ENCODE data around the gene IP6K2. TPM values are rescaled to one million over a fixed set of nuclear protein-coding genes. Genes with fewer than 3 reads are reported as not detected.

IP6K2 gene
- total RNA-seq, 1 donor from 2014 or later, result 58.4 TPM

- peak overlapping the region; percentile 70 for H3K4me3 Mint-ChIP-seq
- H3K36me3 Mint-ChIP-seq (ENCODE audit: low read depth), result peaks cover 6% of the 10 kb centered on the region
Observed at GRCh38 chr3:48661501-48662144, 55.4 kb downstream of the IP6K2 start.

DNA sequence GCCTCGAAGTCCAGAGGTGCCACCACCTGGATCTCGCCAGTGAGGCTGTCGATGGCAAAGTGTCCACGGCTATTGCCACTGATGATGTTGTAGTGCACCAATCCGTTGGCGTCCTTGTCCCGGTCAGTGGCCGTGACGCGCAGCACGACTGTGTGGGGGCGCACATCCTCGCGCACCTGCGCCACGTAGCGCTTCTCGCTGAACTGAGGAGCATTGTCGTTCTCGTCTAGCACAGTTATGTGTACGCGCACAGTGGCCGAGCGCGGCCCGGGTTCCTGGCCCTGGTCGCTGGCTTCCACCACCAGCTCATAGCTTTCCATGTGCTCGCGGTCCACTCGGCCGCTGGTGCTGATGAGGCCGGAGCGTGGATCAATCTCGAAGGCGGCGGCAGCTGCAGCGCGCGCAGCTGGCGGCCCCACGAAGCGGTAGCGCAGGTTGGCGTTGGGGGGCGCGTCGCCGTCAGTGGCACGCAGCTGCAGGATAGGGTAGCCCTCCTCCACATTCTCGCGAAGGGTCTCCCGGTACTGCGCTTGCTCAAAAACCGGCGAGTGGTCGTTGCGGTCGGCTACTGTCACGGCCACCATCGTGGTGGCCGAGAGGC, 56.1 kb downstream of the IP6K2 start:
- peaks cover 6% of the 10 kb centered on the region for H3K36me3 Mint-ChIP-seq (ENCODE audit: low read depth)
- no peak for DNase-seq
- no peak overlapping the region for H3K27ac Mint-ChIP-seq
- peaks cover 19% of the 10 kb centered on the region for H3K4me1 Mint-ChIP-seq
- no peaks in the 10 kb centered on the region for H3K9me3 Mint-ChIP-seq
- no peak overlapping the region for H3K4me3 Mint-ChIP-seq
- intact Hi-C loops (cut with micrococcal nuclease), result no loop called here
- H3K27me3 Mint-ChIP-seq, result peaks cover 9% of the 10 kb centered on the region

More at GRCh38 chr3:48661501-48662144, 55.4 kb downstream of the IP6K2 start:
- DNase-seq, result peak; percentile 96
- Mint-ChIP-seq H3K27ac (peak overlapping the region; percentile 20), H3K9me3 (no peaks in the 10 kb centered on the region), H3K4me1 (peaks cover 18% of the 10 kb centered on the region), H3K27me3 (peaks cover 9% of the 10 kb centered on the region)
- intact Hi-C loops (cut with micrococcal nuclease), result loop anchor here (2.0 kb wide), 1 partner anchor 55 kb away; the partner anchor contains the start of gene IP6K2

- intact Hi-C loops (cut with micrococcal nuclease), result loop anchor here (1.0 kb wide), 3 partner anchors 22 to 48 kb away; partner anchors contain the start of genes SLC26A6 and UQCRC1
- peak overlapping the region; percentile 90 for H3K27ac Mint-ChIP-seq
Observed at GRCh38 chr3:48656841-48657281, 60.2 kb downstream of the IP6K2 start.

GRCh38 chr3:48656061-48656840, 60.8 kb downstream of the IP6K2 start:
- H3K4me3 Mint-ChIP-seq, result peak overlapping the region; percentile 85
- no peaks in the 10 kb centered on the region for H3K9me3 Mint-ChIP-seq
- peaks cover 22% of the 10 kb centered on the region for H3K4me1 Mint-ChIP-seq
- H3K36me3 Mint-ChIP-seq (ENCODE audit: low read depth), result peaks cover 6% of the 10 kb centered on the region
- H3K27ac Mint-ChIP-seq, result peak overlapping the region; percentile 92
- H3K27me3 Mint-ChIP-seq, result peaks cover 2% of the 10 kb centered on the region
- peak; percentile 95 for DNase-seq
- intact Hi-C loops (cut with micrococcal nuclease), result loop anchor here (1.0 kb wide), 3 partner anchors 21 to 47 kb away; partner anchors contain the start of genes SLC26A6 and UQCRC1

More at GRCh38 chr3:48656841-48657281, 60.2 kb downstream of the IP6K2 start:
- peaks cover 2% of the 10 kb centered on the region for H3K27me3 Mint-ChIP-seq
- no peaks in the 10 kb centered on the region for H3K9me3 Mint-ChIP-seq
- H3K36me3 Mint-ChIP-seq (ENCODE audit: low read depth), result peaks cover 6% of the 10 kb centered on the region
- peaks cover 23% of the 10 kb centered on the region for H3K4me1 Mint-ChIP-seq
- H3K4me3 Mint-ChIP-seq, result peak overlapping the region; percentile 85
- DNase-seq, result peak; percentile 77

DNA sequence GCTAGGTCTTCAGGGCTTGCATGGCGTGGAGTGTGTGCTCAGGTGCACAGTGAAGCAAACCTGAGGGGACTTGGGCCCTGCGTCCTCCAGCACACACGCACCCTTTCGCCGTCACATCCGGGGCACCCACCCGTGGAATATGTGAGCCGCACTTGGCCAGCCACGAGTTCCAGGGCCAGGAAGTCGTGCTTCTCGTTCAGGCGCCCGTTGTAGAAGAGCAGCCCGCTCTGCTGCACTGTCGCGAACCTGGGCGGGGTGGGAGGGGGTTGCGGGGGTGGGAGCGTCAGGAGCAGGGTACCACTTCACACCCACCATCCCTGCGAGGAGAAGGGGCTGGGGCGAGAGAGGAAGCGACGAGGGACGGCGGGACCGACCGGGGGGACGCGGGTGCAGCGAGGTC, 61.4 kb downstream of the IP6K2 start:
- H3K4me1 Mint-ChIP-seq, result peaks cover 22% of the 10 kb centered on the region
- peak overlapping the region; percentile 85 for H3K4me3 Mint-ChIP-seq
- peak overlapping the region; percentile 92 for H3K27ac Mint-ChIP-seq
- peaks cover 2% of the 10 kb centered on the region for H3K27me3 Mint-ChIP-seq
- intact Hi-C loops (cut with micrococcal nuclease), result loop anchor here (1.0 kb wide), 3 partner anchors 20 to 46 kb away; partner anchors contain the start of genes SLC26A6 and UQCRC1
- DNase-seq, result peak; percentile 86
- H3K9me3 Mint-ChIP-seq, result no peaks in the 10 kb centered on the region
- peaks cover 8% of the 10 kb centered on the region for H3K36me3 Mint-ChIP-seq (ENCODE audit: low read depth)

DNA sequence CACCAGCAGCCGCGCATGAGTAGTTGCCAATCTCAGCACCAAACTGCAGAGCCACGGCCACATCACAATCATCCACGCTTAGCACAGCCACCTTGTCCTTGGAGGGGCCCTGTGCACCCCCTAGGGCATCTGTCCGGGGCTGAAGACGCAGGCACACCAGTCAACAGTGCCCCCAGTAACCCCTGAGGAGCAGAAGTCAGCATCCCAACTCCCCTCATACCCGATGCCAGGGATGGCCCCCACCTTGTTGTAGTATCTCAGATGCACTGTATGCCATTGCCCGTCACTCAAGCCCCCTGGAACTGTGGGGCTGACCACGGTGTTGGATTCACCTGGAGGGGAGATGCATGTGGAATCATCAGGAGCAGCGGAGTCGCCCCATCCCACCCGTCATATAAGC, 62.0 kb downstream of the IP6K2 start:
- no peak for DNase-seq
- Mint-ChIP-seq H3K27ac (peak overlapping the region; percentile 92), H3K9me3 (no peaks in the 10 kb centered on the region), H3K4me1 (peaks cover 22% of the 10 kb centered on the region), H3K36me3 (ENCODE audit: low read depth) (peaks cover 8% of the 10 kb centered on the region), H3K4me3 (peak overlapping the region; percentile 85), H3K27me3 (no peaks in the 10 kb centered on the region)
- intact Hi-C loops (cut with micrococcal nuclease), result no loop called here

DNA sequence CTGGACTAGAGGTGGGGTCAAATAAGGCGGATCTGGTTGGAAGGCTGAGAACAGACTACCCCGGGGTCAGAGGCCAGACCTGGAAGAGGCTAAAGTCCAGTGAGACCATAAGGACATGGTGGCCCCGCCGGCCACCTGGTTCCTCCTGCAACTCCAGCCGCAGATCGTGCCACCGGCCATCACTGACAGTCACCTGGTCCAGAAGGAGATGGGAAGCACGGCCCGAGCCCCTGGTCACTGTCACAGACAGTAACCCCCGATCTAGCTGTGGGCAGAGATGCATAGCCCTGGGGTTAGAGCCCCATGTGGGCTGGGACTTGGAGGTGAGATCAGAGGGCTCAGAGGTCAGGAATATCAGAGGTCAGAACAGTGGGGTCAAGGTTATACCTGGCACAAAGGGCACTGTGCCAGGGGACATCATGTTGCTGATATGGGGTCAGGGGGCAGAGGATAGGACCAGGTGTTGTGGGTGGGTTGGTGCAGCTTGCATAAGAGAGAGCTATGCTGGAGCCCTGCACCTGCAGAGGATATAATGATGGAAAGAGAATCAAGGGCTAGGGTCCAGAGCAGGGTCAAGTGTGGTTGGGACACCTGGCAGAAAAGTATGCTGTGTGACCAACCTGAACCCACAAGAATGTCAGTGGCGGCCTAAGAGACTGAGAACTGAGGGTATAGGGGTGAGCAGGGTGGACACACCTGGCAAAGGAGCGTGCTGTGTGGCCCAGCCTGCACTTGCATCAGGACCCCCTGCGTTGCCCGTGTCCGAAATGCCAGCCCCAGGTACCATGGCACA, 63.9 kb downstream of the IP6K2 start:
- no peak for DNase-seq
- peaks cover 22% of the 10 kb centered on the region for H3K4me1 Mint-ChIP-seq
- H3K27ac Mint-ChIP-seq, result peak overlapping the region; percentile 2
- intact Hi-C loops (cut with micrococcal nuclease), result no loop called here
- H3K36me3 Mint-ChIP-seq (ENCODE audit: low read depth), result peaks cover 11% of the 10 kb centered on the region
- no peaks in the 10 kb centered on the region for H3K27me3 Mint-ChIP-seq
- H3K9me3 Mint-ChIP-seq, result no peaks in the 10 kb centered on the region
- no peak overlapping the region for H3K4me3 Mint-ChIP-seq

DNA sequence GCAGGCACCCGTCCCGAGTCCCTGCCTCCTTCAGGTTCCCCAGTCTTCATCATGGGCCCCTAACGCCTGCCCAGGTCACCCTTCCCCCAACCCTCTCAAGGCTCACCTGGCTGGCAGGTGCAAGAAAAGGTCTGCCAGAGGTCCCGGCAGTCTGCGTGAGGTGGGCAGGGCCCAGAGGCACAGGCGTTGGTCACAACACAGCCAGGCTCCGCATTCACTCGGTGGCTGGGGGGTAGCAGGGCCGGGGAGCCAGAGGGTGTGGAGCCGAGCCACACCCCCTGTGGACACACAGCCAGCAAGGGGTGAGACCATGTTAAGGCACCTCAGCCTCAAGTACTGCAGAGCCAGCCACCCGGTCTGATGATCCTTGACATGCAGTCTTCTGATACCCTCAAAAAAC, 65.2 kb downstream of the IP6K2 start:
- Mint-ChIP-seq H3K9me3 (no peaks in the 10 kb centered on the region), H3K4me3 (no peak overlapping the region), H3K27me3 (no peaks in the 10 kb centered on the region), H3K27ac (no peak overlapping the region), H3K4me1 (peaks cover 16% of the 10 kb centered on the region), H3K36me3 (ENCODE audit: low read depth) (peaks cover 12% of the 10 kb centered on the region)
- no peak for DNase-seq
- intact Hi-C loops (cut with micrococcal nuclease), result no loop called here

- intact Hi-C loops (cut with micrococcal nuclease), result no loop called here
- DNase-seq, result no peak
- Mint-ChIP-seq H3K27ac (no peak overlapping the region), H3K27me3 (no peaks in the 10 kb centered on the region), H3K9me3 (no peaks in the 10 kb centered on the region), H3K36me3 (ENCODE audit: low read depth) (peaks cover 14% of the 10 kb centered on the region), H3K4me1 (peaks cover 16% of the 10 kb centered on the region), H3K4me3 (no peak overlapping the region)
Observed at GRCh38 chr3:48650723-48651122, 66.3 kb downstream of the IP6K2 start.

DNA sequence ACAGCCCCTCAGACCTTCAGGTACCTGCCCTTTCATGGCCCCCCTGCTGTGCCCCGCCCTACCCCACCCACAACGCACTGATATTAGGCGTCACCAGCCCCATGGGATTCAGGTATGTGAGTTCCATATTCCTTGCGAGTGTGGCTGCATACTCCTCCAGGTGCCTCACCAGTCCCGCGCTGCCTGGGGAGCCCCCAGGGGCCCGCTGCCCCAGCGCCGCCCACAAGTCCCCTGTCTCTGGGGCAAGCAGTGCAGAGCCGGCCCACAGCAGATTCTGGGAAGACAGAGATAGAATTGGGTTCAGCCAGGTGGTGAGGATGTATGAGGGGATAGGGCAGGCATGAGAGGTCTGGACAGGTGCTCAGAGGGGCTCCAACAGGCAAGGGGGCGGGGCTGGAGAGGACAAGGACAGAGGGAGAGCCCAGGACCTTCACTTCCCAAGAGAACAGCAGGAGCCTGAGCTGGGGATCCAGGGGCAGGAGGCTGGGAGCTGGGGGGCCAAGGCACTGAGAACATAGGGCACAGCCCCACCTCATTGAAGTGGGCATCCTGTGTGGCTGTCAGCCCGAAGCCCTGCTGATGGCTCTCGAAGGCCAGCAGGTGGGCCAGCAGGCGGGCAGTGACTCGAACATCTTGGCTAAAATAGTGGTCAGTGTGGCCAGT, 68.7 kb downstream of the IP6K2 start:
- H3K9me3 Mint-ChIP-seq, result no peaks in the 10 kb centered on the region
- no peak for DNase-seq
- no peak overlapping the region for H3K27ac Mint-ChIP-seq
- H3K4me1 Mint-ChIP-seq, result peaks cover 2% of the 10 kb centered on the region
- H3K27me3 Mint-ChIP-seq, result no peaks in the 10 kb centered on the region
- no peak overlapping the region for H3K4me3 Mint-ChIP-seq
- peaks cover 8% of the 10 kb centered on the region for H3K36me3 Mint-ChIP-seq (ENCODE audit: low read depth)
- intact Hi-C loops (cut with micrococcal nuclease), result no loop called here

- peaks cover 2% of the 10 kb centered on the region for H3K4me1 Mint-ChIP-seq
- no peak for DNase-seq
- no peaks in the 10 kb centered on the region for H3K9me3 Mint-ChIP-seq
- intact Hi-C loops (cut with micrococcal nuclease), result no loop called here
- H3K4me3 Mint-ChIP-seq, result no peak overlapping the region
- no peaks in the 10 kb centered on the region for H3K27me3 Mint-ChIP-seq
- no peak overlapping the region for H3K27ac Mint-ChIP-seq
- H3K36me3 Mint-ChIP-seq (ENCODE audit: low read depth), result peaks cover 13% of the 10 kb centered on the region
Observed at GRCh38 chr3:48647714-48648113, 69.3 kb downstream of the IP6K2 start.

- DNase-seq, result no peak
- intact Hi-C loops (cut with micrococcal nuclease), result no loop called here
- Mint-ChIP-seq H3K27me3 (no peaks in the 10 kb centered on the region), H3K27ac (no peak overlapping the region), H3K36me3 (ENCODE audit: low read depth) (peaks cover 11% of the 10 kb centered on the region), H3K4me1 (peaks cover 2% of the 10 kb centered on the region), H3K9me3 (no peaks in the 10 kb centered on the region), H3K4me3 (no peak overlapping the region)
Observed at GRCh38 chr3:48644898-48645760, 71.9 kb downstream of the IP6K2 start.
